ENCODE results near the gene DZIP3. TPM values are rescaled to one million over a fixed set of nuclear protein-coding genes. Genes with fewer than 3 reads are reported as not detected.

The DZIP3 gene
- total RNA-seq, 1 donor from 2014 or later = 4.7 TPM

Other genes with a start within 250 kb of the DZIP3 start
- gene MYH15, start 79.1 kb upstream of the DZIP3 start, total RNA-seq = 0.12 TPM in 1 of 2 replicates, not detected in the other
- gene CIP2A, start 284 bp upstream of the DZIP3 start, total RNA-seq = 48.3 and 58.3 TPM in 2 replicates
- gene RETNLB, start 167.7 kb downstream of the DZIP3 start, total RNA-seq = not detected in 2 replicates
- 61.0 and 66.6 TPM in 2 replicates for gene TRAT1, start 233.1 kb downstream of the DZIP3 start, total RNA-seq

Data from activated CD4-positive, alpha-beta T cell treated with anti-CD3 and anti-CD28 coated beads, Interleukin-2, amount 10 ng/mL, durations not matched to agents 24 days and 14 days (primary cell).